ENCODE results near the gene ABCD4.

- TF ChIP-seq CTCF (conservative IDR thresholded peaks at IDR 0.05 in 1 of 2, IDR thresholded peaks at IDR 0.05 in 1 of 2; ENCODE audit: extremely low read depth in 1 of 2, insufficient read depth in 1 of 2, low read depth in 1 of 2, low read length in 2 of 2) (no peak), EZH2 (IDR thresholded peaks at IDR 0.05; ENCODE audit: borderline replicate concordance, low read length) (no peak)
Observed at GRCh38 chr14:74289801-74290200, 12.9 kb downstream of the ABCD4 start.

All from mammary epithelial cell (primary cell).